HEK293T (cell line): ENCODE measurements around the gene MUL1.

Source experiments
- CTCF ChIA-PET: fragments of 350-600 bp; formaldehyde crosslinking; extraction: SDS; loops from one replicate; lab custom pipeline; 2021; ENCODE audit warnings: antibody characterized with exemption, inconsistent platforms; lab: Yijun Ruan, JAX
- POLR2A ChIA-PET: fragments of 350-600 bp; formaldehyde crosslinking; extraction: SDS; loops from one replicate; lab custom pipeline; 2020; ENCODE audit warnings: antibody characterized with exemption, inconsistent platforms; lab: Yijun Ruan, JAX
- DNase-seq: peaks from one replicate; pipeline ENCODE4 v3.0.0; 2012; ENCODE audit warnings: mixed read lengths; ENCODE audit errors: extremely low spot score
- ARNT ChIP-seq: fragments of 450-650 bp; IDR thresholded peaks from 2 replicates; pipeline ENCODE4 v1.6.1; 2017; ENCODE audit warnings: mild to moderate bottlenecking
- BHLHE40 ChIP-seq: fragments of 450-650 bp; IDR thresholded peaks from 2 replicates; pipeline ENCODE4 v1.6.1; 2016; ENCODE audit warnings: mild to moderate bottlenecking, moderate library complexity, borderline replicate concordance
- ELF4 ChIP-seq: fragments of 450-650 bp; IDR thresholded peaks from 2 replicates; pipeline ENCODE4 v1.6.1; 2017; ENCODE audit warnings: antibody characterized with exemption
- FOXA1 ChIP-seq: fragments of 450-650 bp; IDR thresholded peaks from 2 replicates; pipeline ENCODE4 v1.6.1; 2016; ENCODE audit warnings: mild to moderate bottlenecking
- FOXK2 ChIP-seq: fragments of 450-650 bp; IDR thresholded peaks from 2 replicates; pipeline ENCODE4 v1.6.1; 2016; ENCODE audit warnings: mild to moderate bottlenecking
- FOXM1 ChIP-seq: fragments of 450-650 bp; IDR thresholded peaks from 2 replicates; pipeline ENCODE4 v1.6.1; 2017; ENCODE audit warnings: mild to moderate bottlenecking, borderline replicate concordance
- HDGF ChIP-seq: fragments of 450-650 bp; IDR thresholded peaks from 2 replicates; pipeline ENCODE4 v1.6.1; 2017; ENCODE audit warnings: antibody characterized with exemption, borderline replicate concordance
- SUZ12 ChIP-seq: fragments of 450-650 bp; IDR thresholded peaks from 2 replicates; pipeline ENCODE4 v1.6.1; 2016; ENCODE audit warnings: mild to moderate bottlenecking
- TARDBP ChIP-seq: fragments of 450-650 bp; IDR thresholded peaks from 2 replicates; pipeline ENCODE4 v1.6.1; 2016
- TF ChIP-seq, protein P1 (sequence below): fragments of 450-650 bp; IDR thresholded peaks from 2 replicates; pipeline ENCODE4 v1.6.1; 2016

Gene MUL1

DNA sequence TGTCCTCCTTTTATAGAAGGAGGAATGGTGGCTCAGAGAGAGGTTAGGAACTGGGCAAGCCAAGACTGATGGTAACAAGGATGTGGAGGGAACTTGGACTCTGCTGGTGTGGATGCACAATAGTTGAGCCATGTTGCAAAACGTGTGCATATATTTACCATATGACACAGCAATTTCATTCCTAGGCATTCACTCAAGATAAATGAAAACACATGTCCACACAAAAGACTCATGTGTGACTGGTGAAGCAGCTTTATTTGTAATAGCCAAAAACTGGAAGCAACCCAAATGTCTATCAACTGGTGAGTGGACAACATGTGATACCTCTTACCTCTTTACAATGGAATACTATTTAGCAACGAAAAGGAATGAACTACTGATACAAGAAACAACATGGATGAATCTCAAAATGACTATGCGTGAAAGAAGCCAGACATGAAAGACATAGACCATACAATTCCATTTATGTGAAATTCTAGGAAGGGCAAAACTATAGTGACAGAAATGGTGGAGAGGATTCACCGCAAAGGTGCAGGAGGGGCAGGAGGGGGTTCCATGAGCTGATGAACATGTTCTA, 58.1 kb downstream of the MUL1 start:
- ChIA-PET POLR2A (no interaction called here), CTCF (interaction anchor here (0.8 kb wide), 1 partner anchor 15 kb away, joined by 4 read pairs; no protein-coding TSS in a partner anchor)
- no peak for DNase-seq
- TF ChIP-seq, protein P1, sequence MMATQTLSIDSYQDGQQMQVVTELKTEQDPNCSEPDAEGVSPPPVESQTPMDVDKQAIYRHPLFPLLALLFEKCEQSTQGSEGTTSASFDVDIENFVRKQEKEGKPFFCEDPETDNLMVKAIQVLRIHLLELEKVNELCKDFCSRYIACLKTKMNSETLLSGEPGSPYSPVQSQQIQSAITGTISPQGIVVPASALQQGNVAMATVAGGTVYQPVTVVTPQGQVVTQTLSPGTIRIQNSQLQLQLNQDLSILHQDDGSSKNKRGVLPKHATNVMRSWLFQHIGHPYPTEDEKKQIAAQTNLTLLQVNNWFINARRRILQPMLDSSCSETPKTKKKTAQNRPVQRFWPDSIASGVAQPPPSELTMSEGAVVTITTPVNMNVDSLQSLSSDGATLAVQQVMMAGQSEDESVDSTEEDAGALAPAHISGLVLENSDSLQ = no peak
- TF ChIP-seq HDGF = no peak
- TF ChIP-seq TARDBP = no peak
- TF ChIP-seq ELF4 = no peak
- no peak for TF ChIP-seq FOXA1
- TF ChIP-seq SUZ12 = no peak
- TF ChIP-seq FOXM1 = no peak
- TF ChIP-seq ARNT = no peak
- no peak for TF ChIP-seq FOXK2
- no peak for TF ChIP-seq BHLHE40
